GM18520 (cell line): ENCODE measurements around the gene GAA.

Source experiments
- ATAC-seq: cut with Tn5 transposase; IDR thresholded peaks from one replicate; pipeline ENCODE4 v1.9.1; 2021; ENCODE audit not compliant: unreplicated experiment

The GAA gene

GRCh38 chr17:80103449-80104085 is 2.2 kb downstream of the GAA start:
- ATAC-seq, result no peak

GRCh38 chr17:80104321-80104955 is 3.1 kb downstream of the GAA start:
- no peak for ATAC-seq

DNA sequence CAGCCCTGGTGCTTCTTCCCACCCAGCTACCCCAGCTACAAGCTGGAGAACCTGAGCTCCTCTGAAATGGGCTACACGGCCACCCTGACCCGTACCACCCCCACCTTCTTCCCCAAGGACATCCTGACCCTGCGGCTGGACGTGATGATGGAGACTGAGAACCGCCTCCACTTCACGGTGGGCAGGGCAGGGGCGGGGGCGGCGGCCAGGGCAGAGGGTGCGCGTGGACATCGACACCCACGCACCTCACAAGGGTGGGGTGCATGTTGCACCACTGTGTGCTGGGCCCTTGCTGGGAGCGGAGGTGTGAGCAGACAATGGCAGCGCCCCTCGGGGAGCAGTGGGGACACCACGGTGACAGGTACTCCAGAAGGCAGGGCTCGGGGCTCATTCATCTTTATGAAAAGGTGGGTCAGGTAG is 3.6 kb downstream of the GAA start:
- ATAC-seq, result no peak

GRCh38 chr17:80105762-80106161 is 4.4 kb downstream of the GAA start:
- ATAC-seq, result no peak

DNA sequence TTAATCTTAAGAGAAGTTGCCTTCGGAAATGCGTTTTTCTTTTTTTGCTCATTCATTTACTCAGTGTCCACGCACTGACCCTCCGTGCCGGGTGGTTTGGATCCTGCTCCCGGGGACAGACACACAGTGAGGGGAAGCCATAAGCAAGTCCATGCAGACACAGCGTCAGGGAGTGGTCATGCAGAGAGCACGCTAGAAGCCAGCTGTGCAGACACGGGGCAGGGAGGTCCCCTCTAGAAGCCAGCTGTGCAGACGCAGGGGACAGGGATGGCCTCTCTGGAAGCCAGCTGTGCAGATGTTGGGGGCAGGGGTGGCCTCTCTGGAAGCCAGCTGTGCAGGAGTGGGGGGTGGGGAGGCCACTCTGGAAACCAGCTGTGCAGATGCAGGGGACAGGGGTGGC is 4.8 kb downstream of the GAA start:
- no peak for ATAC-seq

- ATAC-seq, result no peak
Observed at GRCh38 chr17:80106751-80107150, 5.4 kb downstream of the GAA start.

GRCh38 chr17:80107231-80108021 is 6.0 kb downstream of the GAA start:
- ATAC-seq, result no peak

DNA sequence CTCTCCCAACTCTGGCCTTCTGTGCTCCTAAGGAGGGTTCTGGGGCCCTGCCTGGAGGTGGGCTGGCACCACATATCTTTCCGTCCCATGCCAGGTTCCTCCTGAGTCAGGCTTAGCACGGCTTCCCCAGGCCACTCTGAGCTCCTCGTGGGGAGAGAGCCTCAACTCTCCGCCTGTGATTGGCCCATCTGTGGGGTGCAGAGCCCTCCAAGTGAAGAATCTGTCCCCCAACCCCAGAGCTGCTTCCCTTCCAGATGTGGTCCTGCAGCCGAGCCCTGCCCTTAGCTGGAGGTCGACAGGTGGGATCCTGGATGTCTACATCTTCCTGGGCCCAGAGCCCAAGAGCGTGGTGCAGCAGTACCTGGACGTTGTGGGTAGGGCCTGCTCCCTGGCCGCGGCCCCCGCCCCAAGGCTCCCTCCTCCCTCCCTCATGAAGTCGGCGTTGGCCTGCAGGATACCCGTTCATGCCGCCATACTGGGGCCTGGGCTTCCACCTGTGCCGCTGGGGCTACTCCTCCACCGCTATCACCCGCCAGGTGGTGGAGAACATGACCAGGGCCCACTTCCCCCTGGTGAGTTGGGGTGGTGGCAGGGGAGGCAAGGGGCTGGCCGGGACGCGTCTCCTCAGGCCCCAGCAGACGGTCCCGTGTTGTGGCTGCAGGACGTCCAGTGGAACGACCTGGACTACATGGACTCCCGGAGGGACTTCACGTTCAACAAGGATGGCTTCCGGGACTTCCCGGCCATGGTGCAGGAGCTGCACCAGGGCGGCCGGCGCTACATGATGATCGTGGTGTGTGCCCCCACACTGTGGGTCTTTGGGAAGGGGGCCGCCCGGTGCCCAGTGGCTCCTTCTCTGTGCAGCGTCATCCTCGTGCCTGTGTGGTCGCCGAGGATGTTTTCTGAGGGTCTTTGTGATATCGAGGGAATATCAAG is 6.9 kb downstream of the GAA start:
- no peak for ATAC-seq

DNA sequence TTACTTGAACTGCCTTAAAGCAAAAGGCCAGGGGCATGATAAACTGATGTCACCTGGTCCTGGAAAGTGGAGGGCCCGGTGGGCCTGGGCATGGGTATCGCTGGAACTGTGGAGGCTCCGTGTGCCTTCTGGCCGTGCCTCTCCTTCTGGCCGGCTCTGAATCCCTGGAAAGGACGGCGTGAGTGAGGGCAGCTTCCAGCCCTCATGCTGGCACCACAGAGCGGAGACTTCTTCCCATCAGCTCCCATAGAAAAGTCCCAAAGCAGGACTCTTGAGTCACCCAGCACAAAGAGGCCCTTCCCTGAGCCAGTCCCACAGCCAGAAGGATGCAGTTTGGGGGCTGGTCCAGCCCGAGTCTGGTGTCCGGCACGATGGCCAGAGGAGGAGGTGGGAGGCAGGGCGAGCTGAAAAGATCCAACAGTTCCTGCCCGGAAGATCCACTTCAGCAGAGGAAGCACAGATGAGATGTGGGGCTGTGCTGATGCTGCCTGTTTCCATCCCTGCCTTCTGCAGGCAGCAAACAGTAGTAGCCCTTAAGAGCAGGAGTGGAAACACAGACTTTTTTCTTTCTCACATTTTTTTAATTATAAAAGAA is 7.8 kb downstream of the GAA start:
- no peak for ATAC-seq

GRCh38 chr17:80109713-80110446 is 8.5 kb downstream of the GAA start:
- no peak for ATAC-seq

DNA sequence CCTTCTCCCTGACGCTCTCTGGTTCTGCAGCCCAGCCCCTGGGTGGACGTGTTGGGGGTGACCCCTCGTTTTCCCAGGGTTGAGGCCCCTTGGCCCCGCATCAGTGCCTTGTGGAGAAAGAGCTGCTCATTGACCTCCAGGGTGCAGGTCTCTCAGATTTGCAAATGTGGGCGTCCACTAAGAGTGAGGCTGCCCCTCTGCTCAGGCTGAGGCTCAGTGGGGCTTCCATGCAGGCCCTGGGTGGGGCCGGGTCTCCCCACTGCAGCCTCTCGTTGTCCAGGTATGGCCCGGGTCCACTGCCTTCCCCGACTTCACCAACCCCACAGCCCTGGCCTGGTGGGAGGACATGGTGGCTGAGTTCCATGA is 9.0 kb downstream of the GAA start:
- no peak for ATAC-seq

GRCh38 chr17:80110927-80111701 is 9.7 kb downstream of the GAA start:
- ATAC-seq, result no peak

GRCh38 chr17:80111702-80112470 is 10.5 kb downstream of the GAA start:
- ATAC-seq, result no peak

GRCh38 chr17:80112471-80113032 is 11.2 kb downstream of the GAA start:
- ATAC-seq, result no peak

DNA sequence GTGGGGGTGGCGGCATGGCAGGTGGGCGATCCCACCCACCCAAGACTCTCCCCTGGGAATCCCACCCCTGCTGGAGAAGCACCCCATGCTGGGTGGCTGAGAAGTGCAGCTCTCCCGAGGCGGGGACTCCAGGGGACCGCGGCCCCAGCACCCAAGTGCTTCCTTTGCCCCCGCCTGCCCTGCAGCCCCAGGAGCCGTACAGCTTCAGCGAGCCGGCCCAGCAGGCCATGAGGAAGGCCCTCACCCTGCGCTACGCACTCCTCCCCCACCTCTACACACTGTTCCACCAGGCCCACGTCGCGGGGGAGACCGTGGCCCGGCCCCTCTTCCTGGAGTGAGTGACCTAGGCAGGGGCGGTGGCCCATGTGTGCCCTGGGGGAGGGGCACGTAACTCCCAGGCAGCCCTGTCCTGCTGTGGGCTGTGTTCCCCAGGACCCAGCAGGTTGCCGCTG is 11.7 kb downstream of the GAA start:
- no peak for ATAC-seq

DNA sequence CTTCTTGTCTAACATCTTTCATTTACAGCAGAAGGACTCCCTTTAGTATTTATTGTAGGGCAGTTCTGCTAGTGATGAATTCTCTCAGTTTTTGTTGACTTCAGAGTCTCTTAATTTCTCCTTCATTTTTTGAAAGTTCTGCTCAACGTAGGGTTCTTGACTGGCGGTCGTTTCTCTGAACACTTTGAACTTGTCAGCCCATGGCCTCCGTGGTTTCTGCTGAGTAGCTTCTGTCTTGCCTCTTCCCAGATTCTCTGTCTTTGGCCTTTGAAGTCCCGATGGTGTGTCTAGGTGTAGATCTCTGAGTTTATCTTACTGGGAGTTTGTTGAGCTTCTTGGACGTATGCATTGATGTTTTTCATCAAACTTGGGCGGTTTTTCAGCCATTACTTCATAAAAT is 13.4 kb downstream of the GAA start:
- no peak for ATAC-seq

GRCh38 chr17:80115159-80115558 is 13.8 kb downstream of the GAA start:
- no peak for ATAC-seq

- no peak for ATAC-seq
Observed at GRCh38 chr17:80116276-80116920, 15.0 kb downstream of the GAA start.
